ENCODE data around the gene GLIPR1. TPM values are rescaled to one million over a fixed set of nuclear protein-coding genes. Genes with fewer than 3 reads are reported as not detected.

The GLIPR1 gene
- total RNA-seq, 1 donor from 2014 or later, result 5.7 TPM

DNA sequence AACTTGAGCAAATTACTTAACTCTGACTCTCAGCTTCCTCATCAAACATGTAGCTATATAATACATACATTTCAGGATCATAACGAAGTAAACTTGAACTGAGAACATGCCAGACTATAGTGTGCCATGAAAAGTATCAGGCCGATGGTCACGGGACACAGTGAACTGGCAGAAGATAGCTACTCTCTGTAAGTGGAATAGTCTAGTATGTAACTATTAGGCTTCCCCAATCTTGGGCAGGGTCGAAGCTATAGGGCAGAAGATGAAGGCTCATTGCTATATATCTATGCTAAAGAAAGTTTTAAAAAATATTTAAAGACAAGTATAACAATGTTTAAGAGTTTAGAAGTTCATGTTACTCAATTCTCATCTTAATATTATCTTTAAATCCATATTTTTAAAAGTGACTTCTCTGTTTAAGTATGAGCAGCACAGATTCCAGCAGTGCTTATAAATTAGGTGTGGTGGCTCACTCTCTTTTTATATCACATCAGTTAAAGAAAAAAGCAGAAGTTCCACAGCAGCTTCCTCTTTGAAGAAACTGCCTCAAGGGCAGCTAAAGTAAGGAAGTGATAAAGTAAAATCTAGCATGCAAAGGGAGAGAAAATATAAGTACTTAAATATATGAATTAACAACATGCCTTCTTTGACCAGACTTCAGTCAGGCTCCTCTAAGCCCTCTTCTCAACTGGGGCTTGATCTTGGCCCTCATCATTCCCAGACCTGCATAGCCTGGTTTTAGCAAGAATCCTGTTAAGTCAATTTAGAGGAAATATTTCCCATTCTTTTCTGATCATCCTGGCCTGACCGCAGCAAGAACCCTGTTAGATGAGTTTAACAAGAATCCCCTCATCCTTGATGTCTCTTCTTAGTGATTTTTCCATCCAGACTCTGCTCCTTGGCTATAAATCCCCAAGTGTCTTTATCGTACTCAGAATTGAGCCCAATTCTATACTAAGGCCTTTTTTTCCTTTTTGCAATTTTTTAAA is 8.4 kb upstream of the GLIPR1 start:
- Histone ChIP-seq H3K9me3 (ENCODE audit: control insufficient read depth in 3 of 3, low read length in 3 of 3) (no peaks in the 10 kb centered on the region), H3K36me3 (ENCODE audit: control insufficient read depth in 3 of 3, insufficient read depth in 3 of 3, low read length in 3 of 3) (no peaks in the 10 kb centered on the region), H3K27me3 (ENCODE audit: control insufficient read depth in 3 of 3, insufficient read depth in 3 of 3, low read length in 3 of 3) (no peaks in the 10 kb centered on the region), H3K4me3 (ENCODE audit: low read length in 3 of 3) (no peak overlapping the region), H3K4me1 (ENCODE audit: control insufficient read depth in 3 of 3, insufficient read depth in 3 of 3, low read length in 3 of 3) (no peaks in the 10 kb centered on the region), H3K27ac (ENCODE audit: low read depth, low read length) (no peak overlapping the region), H3K9ac (ENCODE audit: low read depth in 1 of 3, low read length in 3 of 3) (no peak overlapping the region)

DNA sequence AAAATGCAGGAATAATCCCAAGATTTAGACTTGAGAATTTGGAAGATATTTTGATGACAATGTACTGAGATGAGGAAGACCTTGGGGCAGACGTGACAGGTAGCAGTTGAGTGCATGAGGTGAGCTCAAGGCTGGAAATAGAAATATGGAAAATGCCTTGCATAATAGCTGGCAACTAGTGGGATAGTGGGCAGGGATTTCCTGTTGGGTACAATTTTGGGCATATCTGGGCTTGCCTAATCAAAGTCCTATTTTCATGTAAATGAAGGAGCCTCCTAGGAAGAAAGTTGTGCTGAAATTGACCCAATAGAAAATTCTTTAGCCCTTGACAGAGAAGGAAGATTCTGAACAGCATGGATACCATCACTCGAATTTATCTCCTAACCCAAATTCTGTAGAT is 6.4 kb upstream of the GLIPR1 start:
- Histone ChIP-seq H3K27me3 (ENCODE audit: control insufficient read depth in 3 of 3, insufficient read depth in 3 of 3, low read length in 3 of 3) (no peaks in the 10 kb centered on the region), H3K27ac (ENCODE audit: low read depth, low read length) (no peak overlapping the region), H3K4me1 (ENCODE audit: control insufficient read depth in 3 of 3, insufficient read depth in 3 of 3, low read length in 3 of 3) (no peaks in the 10 kb centered on the region), H3K36me3 (ENCODE audit: control insufficient read depth in 3 of 3, insufficient read depth in 3 of 3, low read length in 3 of 3) (no peaks in the 10 kb centered on the region), H3K9ac (ENCODE audit: low read depth in 1 of 3, low read length in 3 of 3) (no peak overlapping the region), H3K9me3 (ENCODE audit: control insufficient read depth in 3 of 3, low read length in 3 of 3) (no peaks in the 10 kb centered on the region), H3K4me3 (ENCODE audit: low read length in 3 of 3) (no peak overlapping the region)

DNA sequence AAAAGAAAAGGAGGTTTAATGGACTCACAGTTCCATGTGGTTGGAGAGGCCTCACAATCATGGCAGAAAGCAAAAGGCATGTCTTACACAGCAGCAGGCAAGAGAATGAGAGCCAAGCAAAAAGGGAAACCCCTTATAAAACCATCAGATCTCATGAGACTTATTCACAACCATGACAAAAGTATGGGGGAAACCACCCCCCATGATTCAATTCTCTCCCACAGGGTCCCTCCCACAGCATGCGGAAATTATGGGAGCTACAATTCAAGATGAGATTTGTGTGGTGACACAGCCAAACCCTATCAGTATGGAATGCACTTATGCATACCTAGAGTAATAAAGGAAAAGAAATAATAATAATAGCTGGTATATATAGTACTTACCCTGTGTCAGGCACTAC is 4.5 kb upstream of the GLIPR1 start:
- Histone ChIP-seq H3K36me3 (ENCODE audit: control insufficient read depth in 3 of 3, insufficient read depth in 3 of 3, low read length in 3 of 3) (no peaks in the 10 kb centered on the region), H3K4me3 (ENCODE audit: low read length in 3 of 3) (no peak overlapping the region), H3K27me3 (ENCODE audit: control insufficient read depth in 3 of 3, insufficient read depth in 3 of 3, low read length in 3 of 3) (no peaks in the 10 kb centered on the region), H3K9me3 (ENCODE audit: control insufficient read depth in 3 of 3, low read length in 3 of 3) (no peaks in the 10 kb centered on the region), H3K9ac (ENCODE audit: low read depth in 1 of 3, low read length in 3 of 3) (no peak overlapping the region), H3K4me1 (ENCODE audit: control insufficient read depth in 3 of 3, insufficient read depth in 3 of 3, low read length in 3 of 3) (peaks cover 0 to 13% (median 3%) of the 10 kb centered on the region in 3 donors), H3K27ac (ENCODE audit: low read depth, low read length) (no peak overlapping the region)

DNA sequence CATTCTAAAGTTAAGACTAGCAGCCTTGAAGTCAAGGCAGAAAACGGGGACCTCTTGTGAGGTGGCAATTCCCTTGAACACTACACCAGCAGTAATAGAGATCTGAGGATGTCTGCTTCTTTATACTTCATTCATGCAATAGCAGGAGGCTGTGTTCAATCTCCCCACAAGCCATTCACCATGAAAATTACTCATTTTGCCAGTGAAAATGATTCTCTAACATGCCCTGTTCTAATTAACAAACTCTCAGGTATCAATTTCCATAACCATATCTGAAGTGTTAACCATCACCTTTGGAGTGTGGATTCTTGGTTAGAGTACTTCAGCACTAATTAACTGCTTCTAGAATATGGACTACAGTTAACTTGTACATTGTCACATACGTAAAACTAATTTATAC is 3.4 kb upstream of the GLIPR1 start:
- Histone ChIP-seq H3K27me3 (ENCODE audit: control insufficient read depth in 3 of 3, insufficient read depth in 3 of 3, low read length in 3 of 3) (no peaks in the 10 kb centered on the region), H3K9me3 (ENCODE audit: control insufficient read depth in 3 of 3, low read length in 3 of 3) (no peaks in the 10 kb centered on the region), H3K4me3 (ENCODE audit: low read length in 3 of 3) (no peak overlapping the region), H3K9ac (ENCODE audit: low read depth in 1 of 3, low read length in 3 of 3) (no peak overlapping the region), H3K4me1 (ENCODE audit: control insufficient read depth in 3 of 3, insufficient read depth in 3 of 3, low read length in 3 of 3) (peaks cover 0 to 13% (median 3%) of the 10 kb centered on the region in 3 donors), H3K27ac (ENCODE audit: low read depth, low read length) (no peak overlapping the region), H3K36me3 (ENCODE audit: control insufficient read depth in 3 of 3, insufficient read depth in 3 of 3, low read length in 3 of 3) (no peaks in the 10 kb centered on the region)

DNA sequence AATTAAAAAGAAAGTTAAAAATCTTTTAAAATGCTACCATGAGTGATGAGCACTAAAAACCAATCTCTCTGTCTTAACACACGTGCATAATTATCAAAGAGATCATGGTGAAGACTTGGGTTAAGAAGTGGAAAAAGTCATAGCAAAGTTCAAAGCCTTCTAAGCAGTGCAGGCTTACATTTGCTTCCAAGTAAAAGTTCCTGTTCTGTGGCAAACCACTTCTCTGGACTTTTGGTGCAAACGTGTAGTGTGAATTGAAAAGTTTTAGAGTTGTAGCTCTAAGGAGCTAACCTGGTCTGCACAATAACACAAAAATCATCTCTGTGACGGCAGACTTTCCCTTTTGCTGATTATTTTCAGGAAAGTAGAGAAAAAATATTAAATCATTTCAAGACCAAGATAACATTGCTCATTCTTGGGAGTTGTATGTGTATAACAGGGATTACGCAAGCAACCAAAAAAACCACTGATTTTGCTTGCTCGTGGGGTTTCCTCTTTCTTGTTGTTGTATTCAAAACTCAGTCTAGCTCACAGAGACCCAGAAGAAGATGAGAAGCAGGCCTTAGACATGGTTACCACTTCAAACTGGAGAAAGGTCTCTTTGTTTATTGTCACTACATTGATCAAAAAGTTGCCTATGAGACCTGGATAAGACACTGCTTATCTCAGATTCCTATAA is 2.3 kb upstream of the GLIPR1 start:
- H3K27me3 ChIP-seq (ENCODE audit: control insufficient read depth in 3 of 3, insufficient read depth in 3 of 3, low read length in 3 of 3), result no peaks in the 10 kb centered on the region
- H3K27ac ChIP-seq (ENCODE audit: low read depth, low read length), result no peak overlapping the region
- no peak overlapping the region for H3K9ac ChIP-seq (ENCODE audit: low read depth in 1 of 3, low read length in 3 of 3)
- no peaks in the 10 kb centered on the region for H3K9me3 ChIP-seq (ENCODE audit: control insufficient read depth in 3 of 3, low read length in 3 of 3)
- no peak overlapping the region for H3K4me3 ChIP-seq (ENCODE audit: low read length in 3 of 3)
- no peaks in the 10 kb centered on the region for H3K36me3 ChIP-seq (ENCODE audit: control insufficient read depth in 3 of 3, insufficient read depth in 3 of 3, low read length in 3 of 3)
- H3K4me1 ChIP-seq (ENCODE audit: control insufficient read depth in 3 of 3, insufficient read depth in 3 of 3, low read length in 3 of 3), result peaks cover 0 to 13% (median 3%) of the 10 kb centered on the region in 3 donors

DNA sequence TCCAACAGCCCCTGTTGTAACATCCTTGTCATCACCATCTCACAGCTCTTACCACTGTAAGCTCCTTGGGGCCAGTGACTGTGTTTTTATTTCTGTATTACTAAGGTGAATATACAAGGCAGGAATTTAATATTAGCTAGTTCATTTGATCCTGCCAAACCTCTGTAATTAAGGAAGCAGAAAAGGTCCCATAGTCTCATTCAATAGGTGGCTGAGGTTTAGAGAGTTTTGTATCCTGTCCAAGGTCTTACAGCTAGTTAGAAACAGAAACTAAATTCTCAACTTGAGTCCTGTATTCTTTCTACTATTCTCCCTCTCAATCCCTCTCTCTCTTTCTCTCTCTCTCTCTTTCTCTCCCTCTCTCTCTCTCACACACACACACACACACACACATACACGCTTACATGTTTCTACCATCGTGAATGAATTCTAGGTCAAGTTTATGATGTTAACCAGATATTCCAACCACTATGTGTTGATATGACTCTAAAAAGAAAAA is 543 bp upstream of the GLIPR1 start:
- peaks cover 0 to 13% (median 3%) of the 10 kb centered on the region in 3 donors for H3K4me1 ChIP-seq (ENCODE audit: control insufficient read depth in 3 of 3, insufficient read depth in 3 of 3, low read length in 3 of 3)
- H3K4me3 ChIP-seq (ENCODE audit: low read length in 3 of 3), result peak overlapping the region; percentile 61 to 73 (median 67)
- H3K27ac ChIP-seq (ENCODE audit: low read depth, low read length), result peak overlapping the region; percentile 73
- H3K9me3 ChIP-seq (ENCODE audit: control insufficient read depth in 3 of 3, low read length in 3 of 3), result no peaks in the 10 kb centered on the region
- H3K27me3 ChIP-seq (ENCODE audit: control insufficient read depth in 3 of 3, insufficient read depth in 3 of 3, low read length in 3 of 3), result no peaks in the 10 kb centered on the region
- peak overlapping the region; percentile 37 to 64 (median 63) for H3K9ac ChIP-seq (ENCODE audit: low read depth in 1 of 3, low read length in 3 of 3)
- H3K36me3 ChIP-seq (ENCODE audit: control insufficient read depth in 3 of 3, insufficient read depth in 3 of 3, low read length in 3 of 3), result no peaks in the 10 kb centered on the region

DNA sequence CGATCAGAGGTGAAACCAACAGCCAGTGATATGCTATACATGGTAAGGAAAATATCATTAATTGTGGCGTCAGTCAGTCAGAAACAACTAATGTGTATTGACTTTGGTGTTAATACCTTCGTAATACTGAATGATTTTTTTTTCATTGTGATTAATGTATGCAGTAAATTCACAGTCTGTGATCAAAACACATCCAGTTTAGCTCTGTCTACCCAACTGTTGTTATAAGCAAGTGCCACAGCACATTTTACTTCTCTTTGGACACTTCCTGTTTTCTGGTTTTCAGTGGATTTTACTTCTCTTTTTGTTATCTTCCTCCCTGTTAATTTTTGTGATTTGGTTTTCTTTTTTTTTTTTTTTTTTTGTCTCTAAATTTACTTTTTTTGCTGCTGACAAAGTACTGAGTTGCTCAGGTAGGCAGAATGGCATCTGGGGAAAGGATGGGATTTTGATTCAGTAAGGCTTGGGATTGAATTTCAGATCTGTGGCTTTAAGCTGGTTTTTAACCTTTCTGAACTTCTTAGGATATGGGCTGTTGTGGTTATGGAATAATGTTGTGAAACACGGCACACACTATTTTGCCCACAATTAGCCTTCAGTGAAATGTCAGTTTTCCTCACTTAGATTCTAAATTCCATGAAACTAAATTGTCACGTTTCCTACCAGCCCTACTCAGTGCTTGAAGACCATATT is 604 bp downstream of the GLIPR1 start:
- H3K4me1 ChIP-seq (ENCODE audit: control insufficient read depth in 3 of 3, insufficient read depth in 3 of 3, low read length in 3 of 3), result peaks cover 0 to 13% (median 3%) of the 10 kb centered on the region in 3 donors
- no peaks in the 10 kb centered on the region for H3K36me3 ChIP-seq (ENCODE audit: control insufficient read depth in 3 of 3, insufficient read depth in 3 of 3, low read length in 3 of 3)
- H3K9ac ChIP-seq (ENCODE audit: low read depth in 1 of 3, low read length in 3 of 3), result peak overlapping the region; percentile 57 to 64 (median 63)
- H3K4me3 ChIP-seq (ENCODE audit: low read length in 3 of 3), result peak overlapping the region; percentile 61 to 73 (median 67)
- no peaks in the 10 kb centered on the region for H3K9me3 ChIP-seq (ENCODE audit: control insufficient read depth in 3 of 3, low read length in 3 of 3)
- H3K27me3 ChIP-seq (ENCODE audit: control insufficient read depth in 3 of 3, insufficient read depth in 3 of 3, low read length in 3 of 3), result no peaks in the 10 kb centered on the region
- peak overlapping the region; percentile 73 for H3K27ac ChIP-seq (ENCODE audit: low read depth, low read length)

DNA sequence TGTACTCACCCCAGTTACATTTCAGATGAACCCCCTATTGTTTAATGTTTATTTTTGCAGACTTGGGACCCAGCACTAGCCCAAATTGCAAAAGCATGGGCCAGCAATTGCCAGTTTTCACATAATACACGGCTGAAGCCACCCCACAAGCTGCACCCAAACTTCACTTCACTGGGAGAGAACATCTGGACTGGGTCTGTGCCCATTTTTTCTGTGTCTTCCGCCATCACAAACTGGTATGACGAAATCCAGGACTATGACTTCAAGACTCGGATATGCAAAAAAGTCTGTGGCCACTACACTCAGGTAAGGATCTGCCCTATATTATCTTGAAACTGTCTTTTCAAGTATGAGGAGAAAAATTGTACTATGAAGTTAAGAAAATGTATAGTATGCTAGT is 1.2 kb downstream of the GLIPR1 start:
- no peaks in the 10 kb centered on the region for H3K27me3 ChIP-seq (ENCODE audit: control insufficient read depth in 3 of 3, insufficient read depth in 3 of 3, low read length in 3 of 3)
- H3K27ac ChIP-seq (ENCODE audit: low read depth, low read length), result peak overlapping the region; percentile 37
- no peaks in the 10 kb centered on the region for H3K36me3 ChIP-seq (ENCODE audit: control insufficient read depth in 3 of 3, insufficient read depth in 3 of 3, low read length in 3 of 3)
- peaks cover 0 to 13% (median 3%) of the 10 kb centered on the region in 3 donors for H3K4me1 ChIP-seq (ENCODE audit: control insufficient read depth in 3 of 3, insufficient read depth in 3 of 3, low read length in 3 of 3)
- no peaks in the 10 kb centered on the region for H3K9me3 ChIP-seq (ENCODE audit: control insufficient read depth in 3 of 3, low read length in 3 of 3)
- H3K9ac ChIP-seq (ENCODE audit: low read depth in 1 of 3, low read length in 3 of 3), result peak overlapping the region in 1 of 3 donors; percentile 27
- H3K4me3 ChIP-seq (ENCODE audit: low read length in 3 of 3), result peak overlapping the region in 2 of 3 donors; percentile 61 to 73

DNA sequence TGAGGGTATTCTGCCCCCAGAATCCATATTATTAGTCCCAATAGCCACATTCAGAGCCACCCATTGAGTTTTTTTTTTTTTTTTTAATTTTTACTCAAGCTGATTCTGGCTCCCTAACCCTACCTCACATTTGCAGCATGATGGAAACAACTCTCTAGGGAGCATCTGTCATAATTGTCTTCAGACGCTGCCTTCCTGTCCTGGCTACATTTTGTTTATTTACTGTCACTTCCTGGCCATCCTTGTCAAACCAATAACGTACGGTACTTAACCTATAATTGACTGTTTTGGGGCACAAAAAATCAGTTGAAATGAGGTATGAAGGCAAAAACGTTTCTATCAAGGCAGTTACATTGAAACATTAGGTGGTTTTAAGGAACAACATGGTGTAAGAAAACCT is 2.1 kb downstream of the GLIPR1 start:
- peak overlapping the region; percentile 37 for H3K27ac ChIP-seq (ENCODE audit: low read depth, low read length)
- H3K9me3 ChIP-seq (ENCODE audit: control insufficient read depth in 3 of 3, low read length in 3 of 3), result no peaks in the 10 kb centered on the region
- H3K36me3 ChIP-seq (ENCODE audit: control insufficient read depth in 3 of 3, insufficient read depth in 3 of 3, low read length in 3 of 3), result no peaks in the 10 kb centered on the region
- peaks cover 0 to 13% (median 3%) of the 10 kb centered on the region in 3 donors for H3K4me1 ChIP-seq (ENCODE audit: control insufficient read depth in 3 of 3, insufficient read depth in 3 of 3, low read length in 3 of 3)
- no peaks in the 10 kb centered on the region for H3K27me3 ChIP-seq (ENCODE audit: control insufficient read depth in 3 of 3, insufficient read depth in 3 of 3, low read length in 3 of 3)
- no peak overlapping the region for H3K9ac ChIP-seq (ENCODE audit: low read depth in 1 of 3, low read length in 3 of 3)
- H3K4me3 ChIP-seq (ENCODE audit: low read length in 3 of 3), result no peak overlapping the region

Data from skeletal muscle tissue (tissue), 4 donors.